HG03342 (cell line): ENCODE measurements around the gene CRYL1.

Experiments used
- ATAC-seq: cut with Tn5 transposase; IDR thresholded peaks from one replicate; pipeline ENCODE4 v1.9.1; 2021; ENCODE audit warnings: mild to moderate bottlenecking, moderate library complexity; ENCODE audit not compliant: unreplicated experiment

Gene CRYL1

GRCh38 chr13:20383058-20383457 is 142.6 kb downstream of the CRYL1 start:
- ATAC-seq = no peak

DNA sequence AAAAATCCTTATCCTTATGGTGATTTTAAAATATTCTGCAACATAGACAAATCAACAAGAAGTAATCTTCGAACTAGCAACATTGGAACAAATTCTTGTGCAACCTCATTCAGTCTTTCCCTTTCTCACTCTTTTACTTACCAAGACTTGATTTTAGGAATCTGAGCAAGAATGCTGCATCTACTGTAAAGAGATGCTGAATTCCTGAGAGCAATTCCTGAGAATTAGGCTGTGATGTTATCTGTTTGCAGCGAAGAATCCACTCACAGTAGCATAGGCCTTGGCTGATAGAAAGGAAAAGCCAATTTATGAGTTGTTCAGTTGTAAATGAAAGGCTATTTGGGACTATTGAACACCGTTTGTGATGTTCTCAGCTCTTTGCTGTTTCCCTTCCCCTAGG is 144.3 kb downstream of the CRYL1 start:
- no peak for ATAC-seq

GRCh38 chr13:20378721-20379120 is 146.9 kb downstream of the CRYL1 start:
- ATAC-seq = no peak

- ATAC-seq = no peak
Measured at GRCh38 chr13:20377720-20378119, 147.9 kb downstream of the CRYL1 start.

- ATAC-seq = no peak
Measured at GRCh38 chr13:20375871-20376270, 149.8 kb downstream of the CRYL1 start.

- ATAC-seq = no peak
Measured at GRCh38 chr13:20373861-20374260, 151.8 kb downstream of the CRYL1 start.

DNA sequence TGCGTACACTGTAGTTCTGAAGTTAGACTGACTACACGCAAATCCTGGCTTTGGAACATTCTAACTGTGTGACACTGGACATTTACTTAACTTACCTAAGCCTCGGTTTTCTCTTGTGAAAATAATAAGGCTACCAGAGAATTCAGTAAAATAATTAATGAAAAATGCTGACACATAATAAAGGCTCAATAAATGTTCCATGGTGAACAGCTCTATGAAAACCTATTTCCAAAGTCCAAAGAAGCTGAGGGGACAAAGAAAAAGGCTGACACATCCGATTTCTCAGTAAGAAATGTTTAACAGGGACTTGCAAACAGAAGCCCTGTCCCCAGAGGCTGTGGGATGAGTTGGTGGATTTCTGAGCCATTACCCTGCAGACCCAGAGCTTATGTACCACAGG is 153.8 kb downstream of the CRYL1 start:
- no peak for ATAC-seq

- no peak for ATAC-seq
Measured at GRCh38 chr13:20370815-20371421, 154.7 kb downstream of the CRYL1 start.

DNA sequence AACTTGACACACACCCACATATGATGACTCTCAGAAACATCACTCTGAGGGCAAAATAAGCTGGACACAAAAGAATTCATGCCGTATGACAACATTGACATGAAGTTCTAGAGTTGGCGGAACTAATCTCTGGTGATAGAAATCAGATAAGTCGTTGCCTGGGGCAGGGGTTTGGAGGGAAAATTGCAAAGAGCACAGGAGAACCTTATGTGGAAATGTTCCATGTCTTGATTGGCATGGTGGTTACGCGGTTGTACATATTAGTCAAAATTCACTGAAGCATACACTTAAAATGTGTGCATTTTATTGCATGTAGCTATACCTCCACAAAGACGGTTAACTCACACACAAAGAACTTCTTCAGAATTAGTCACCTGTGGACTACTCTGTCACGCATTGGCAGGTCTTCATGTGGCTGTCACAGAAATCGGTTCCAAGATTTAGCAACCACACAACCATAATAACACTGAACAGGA is 155.7 kb downstream of the CRYL1 start:
- ATAC-seq = no peak

- no peak for ATAC-seq
Measured at GRCh38 chr13:20366056-20366455, 159.6 kb downstream of the CRYL1 start.

DNA sequence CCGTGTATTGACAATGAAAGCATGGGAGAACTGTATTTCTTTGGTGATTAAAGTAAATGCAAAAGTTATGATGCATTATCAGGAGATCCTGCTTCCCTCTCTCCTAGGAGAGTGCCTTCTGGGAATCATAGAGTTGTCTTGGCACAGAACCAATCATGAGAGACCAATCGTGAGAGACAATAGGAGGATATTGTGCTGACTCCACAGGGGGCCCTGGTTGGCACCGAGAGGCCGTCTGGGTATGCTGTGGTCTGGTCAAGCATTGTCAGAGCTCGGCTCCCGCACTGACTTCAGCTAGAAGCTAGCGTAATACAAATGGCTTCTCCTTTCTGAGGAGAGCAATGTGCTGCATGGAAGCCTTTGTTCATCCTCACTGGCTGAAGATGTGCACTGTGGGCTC is 162.1 kb downstream of the CRYL1 start:
- no peak for ATAC-seq

DNA sequence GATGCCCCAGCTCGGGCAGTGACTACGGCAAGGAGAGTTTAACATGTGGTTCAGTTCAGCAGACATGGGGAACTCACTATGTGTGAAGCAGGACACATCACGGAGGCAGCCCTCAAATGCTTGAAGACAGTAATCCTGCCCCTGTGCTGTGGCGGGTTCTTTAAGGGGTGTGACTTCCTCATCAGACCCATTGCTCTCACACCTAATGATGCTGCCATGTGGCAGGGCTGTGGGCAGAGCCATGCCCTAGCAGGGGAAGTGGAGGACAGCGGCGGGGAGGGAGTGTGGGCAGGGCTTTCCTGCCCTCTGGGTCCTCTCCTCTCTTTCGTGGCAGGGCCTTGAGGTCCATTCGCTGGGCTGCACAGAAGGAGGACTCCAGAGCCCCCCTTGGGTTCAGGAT is 162.5 kb downstream of the CRYL1 start:
- no peak for ATAC-seq

- no peak for ATAC-seq
Measured at GRCh38 chr13:20362484-20363041, 163.1 kb downstream of the CRYL1 start.

- ATAC-seq = no peak
Measured at GRCh38 chr13:20360835-20361412, 164.7 kb downstream of the CRYL1 start.

GRCh38 chr13:20360041-20360491 is 165.6 kb downstream of the CRYL1 start:
- no peak for ATAC-seq

- no peak for ATAC-seq
Measured at GRCh38 chr13:20359335-20359734, 166.3 kb downstream of the CRYL1 start.

- ATAC-seq = no peak
Measured at GRCh38 chr13:20358022-20358421, 167.6 kb downstream of the CRYL1 start.

GRCh38 chr13:20356444-20356843 is 169.2 kb downstream of the CRYL1 start:
- no peak for ATAC-seq

- ATAC-seq = no peak
Measured at GRCh38 chr13:20354722-20355121, 170.9 kb downstream of the CRYL1 start.

GRCh38 chr13:20353973-20354372 is 171.7 kb downstream of the CRYL1 start:
- ATAC-seq = no peak
